CD8-positive, alpha-beta memory T cell (primary cell): ENCODE results near the gene CHCHD6. TPM values are rescaled to one million over a fixed set of nuclear protein-coding genes. Genes with fewer than 3 reads are reported as not detected.

Source experiments
- CTCF ChIA-PET: fragments of 350-600 bp; sonication (Branson Sonifier 250); formaldehyde crosslinking; loops from one replicate; lab custom pipeline; 2021; ENCODE audit warnings: antibody characterized with exemption; lab: Charles Lee
- POLR2A ChIA-PET: fragments of 350-600 bp; sonication (Branson Sonifier 250); formaldehyde crosslinking; loops from one replicate; lab custom pipeline; 2021; ENCODE audit warnings: antibody characterized with exemption; lab: Charles Lee
- DNase-seq, 5 donors: peaks; one replicate each; pipeline versions ENCODE4 v3.0.0 to v3.0.0-alpha.2; 2020 to 2022; ENCODE audit warnings: mixed read lengths in 1 of 5
- H3K27ac ChIP-seq: one replicate; pipeline ENCODE4 v1.7.0; 2013; ENCODE audit warnings: low read depth, mild to moderate bottlenecking, low read length, moderate library complexity
- H3K27me3 ChIP-seq: 2 replicates; pipeline ENCODE4 v1.7.0; 2013; ENCODE audit warnings: low read length, mild to moderate bottlenecking; ENCODE audit not compliant: insufficient read depth, poor library complexity, severe bottlenecking
- H3K36me3 ChIP-seq: 2 replicates; pipeline ENCODE4 v1.7.0; 2013; ENCODE audit warnings: mild to moderate bottlenecking, low read length, moderate library complexity; ENCODE audit not compliant: insufficient read depth
- H3K4me1 ChIP-seq: 2 replicates; pipeline ENCODE4 v1.7.0; 2013; ENCODE audit warnings: mild to moderate bottlenecking, low read length, moderate library complexity; ENCODE audit not compliant: insufficient read depth
- H3K4me3 ChIP-seq: 2 replicates; pipeline ENCODE4 v1.7.0; 2013; ENCODE audit warnings: mild to moderate bottlenecking, low read length
- H3K9me3 ChIP-seq: 2 replicates; pipeline ENCODE4 v1.7.0; 2013; ENCODE audit warnings: mild to moderate bottlenecking, low read length
- H3K27ac Mint-ChIP-seq, 8 donors: one replicate each; pipeline ENCODE4 v1.8.0; 2020 to 2021; ENCODE audit warnings: mixed read lengths in 8 of 8, mild to moderate bottlenecking in 6 of 8, inconsistent platforms in 3 of 8, moderate library complexity in 3 of 8
- H3K27me3 Mint-ChIP-seq, 2 donors: one replicate each; pipeline ENCODE4 v1.8.0; 2020 to 2021; ENCODE audit warnings: mixed read lengths in 2 of 2, mild to moderate bottlenecking in 1 of 2, moderate library complexity in 1 of 2
- H3K36me3 Mint-ChIP-seq, 3 donors: one replicate each; pipeline ENCODE4 v1.8.0; 2020 to 2021; ENCODE audit warnings: mixed read lengths in 3 of 3, inconsistent platforms in 1 of 3, mild to moderate bottlenecking in 1 of 3
- H3K4me1 Mint-ChIP-seq, 3 donors: one replicate each; pipeline ENCODE4 v1.8.0; 2020 to 2021; ENCODE audit warnings: mixed read lengths in 3 of 3, inconsistent platforms in 1 of 3, mild to moderate bottlenecking in 1 of 3
- H3K4me3 Mint-ChIP-seq, 7 donors: one replicate each; pipeline ENCODE4 v1.8.0; 2020 to 2021; ENCODE audit warnings: mixed read lengths in 7 of 7, mild to moderate bottlenecking in 6 of 7, moderate library complexity in 4 of 7, inconsistent platforms in 2 of 7
- H3K9me3 Mint-ChIP-seq, 5 donors: one replicate each; pipeline ENCODE4 v1.8.0; 2020 to 2022; ENCODE audit warnings: mixed read lengths in 5 of 5, mild to moderate bottlenecking in 3 of 5, moderate library complexity in 2 of 5, inconsistent platforms in 1 of 5
- polyA plus RNA-seq: library from polyadenylated mRNA; unstranded; fragments of 300-500 nt; fragmentation: Illumina TruSeq; gene quantifications from one replicate; pipeline ENCODE4 v1.2.3, GENCODE V29; 2021
- total RNA-seq, 2 experiments: library from RNA; stranded (reverse); gene quantifications; one replicate each; pipeline ENCODE4 v1.2.3, GENCODE V29; 2021

CHCHD6 gene
- total and polyA plus RNA-seq, 3 experiments from 2014 or later: 12.0 to 16.7 (median 15.0) TPM

DNA sequence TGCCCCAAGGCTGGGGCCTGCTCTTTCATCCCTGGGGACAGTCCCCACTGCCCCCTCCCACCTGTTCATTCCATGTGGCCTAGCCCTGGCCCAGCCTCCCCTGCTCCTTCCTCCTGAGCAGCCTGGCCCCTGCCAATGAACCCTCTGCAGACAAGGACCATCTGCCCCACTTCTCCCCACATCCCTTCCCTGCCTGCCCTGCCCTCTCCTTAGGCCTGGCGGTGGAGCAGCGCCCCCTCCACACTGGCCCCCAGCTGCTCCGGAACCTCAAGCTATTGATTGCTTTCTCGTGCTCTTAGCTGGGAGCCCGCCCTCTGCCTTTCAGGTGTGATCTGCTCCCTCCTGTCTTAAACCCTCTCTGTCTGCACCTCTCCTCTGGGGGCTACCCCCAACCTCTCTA is 286.9 kb downstream of the CHCHD6 start:
- no peak for DNase-seq
- Mint-ChIP-seq H3K4me1 (peaks cover 0 to 7% (median 0%) of the 10 kb centered on the region in 3 donors), H3K36me3 (peaks cover 0 to 16% (median 2%) of the 10 kb centered on the region in 3 donors), H3K9me3 (no peaks in the 10 kb centered on the region), H3K27ac (peak overlapping the region in 1 of 8 donors; percentile 57), H3K4me3 (no peak overlapping the region), H3K27me3 (no peaks in the 10 kb centered on the region)
- ChIA-PET POLR2A (no interaction called here), CTCF (no interaction called here)
- Histone ChIP-seq H3K27ac (no peak overlapping the region), H3K9me3 (no peaks in the 10 kb centered on the region), H3K4me3 (no peak overlapping the region), H3K27me3 (no peaks in the 10 kb centered on the region), H3K4me1 (no peaks in the 10 kb centered on the region), H3K36me3 (no peaks in the 10 kb centered on the region)

DNA sequence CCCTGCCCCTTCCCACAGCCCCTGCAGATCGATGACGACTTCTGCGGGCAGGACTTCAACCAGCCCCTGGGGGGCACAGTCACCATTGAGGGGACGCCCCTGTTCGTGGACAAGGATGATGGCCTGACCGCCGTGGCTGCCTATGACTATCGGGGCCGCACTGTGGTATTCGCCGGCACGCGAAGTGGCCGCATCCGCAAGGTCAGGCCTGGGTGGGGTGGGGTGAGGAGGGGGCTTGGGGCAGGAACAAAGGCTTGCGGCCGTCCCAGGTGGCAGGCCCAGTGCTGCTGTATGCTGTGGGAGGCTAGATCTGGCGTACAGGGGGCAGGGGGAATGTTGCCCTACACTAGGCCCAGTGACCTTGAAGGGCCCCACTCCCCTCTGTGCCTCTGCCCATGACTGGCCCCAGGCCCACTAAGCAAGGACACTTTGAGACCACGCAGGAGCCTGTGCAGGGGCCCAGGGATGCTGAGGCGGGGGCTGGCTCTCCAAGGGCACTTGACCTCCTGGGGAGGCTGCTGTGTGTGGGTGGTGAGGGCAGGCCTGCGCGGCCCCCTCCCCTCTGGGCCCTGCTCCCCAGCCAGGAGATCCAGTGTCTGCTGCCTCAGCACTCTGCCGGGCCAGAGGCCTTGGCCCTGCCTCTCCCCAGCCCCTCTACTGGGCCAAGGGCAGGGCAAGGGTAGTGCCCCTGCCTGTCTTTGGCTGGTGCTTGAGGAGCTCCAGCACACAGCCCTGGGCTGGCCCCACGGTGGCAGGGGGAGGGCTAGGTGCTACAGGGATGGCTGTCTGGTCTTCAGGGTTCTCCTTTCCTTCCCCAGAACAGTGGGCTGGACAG is 287.5 kb downstream of the CHCHD6 start:
- H3K9me3 ChIP-seq: no peaks in the 10 kb centered on the region
- no peaks in the 10 kb centered on the region for H3K27me3 ChIP-seq
- ChIA-PET POLR2A (no interaction called here), CTCF (interaction anchor here (1.3 kb wide), 1 partner anchor 9 kb away, joined by 3 read pairs; the partner anchor contains the start of gene PLXNA1)
- H3K4me1 ChIP-seq: no peaks in the 10 kb centered on the region
- H3K4me1 Mint-ChIP-seq: peaks cover 0 to 7% (median 0%) of the 10 kb centered on the region in 3 donors
- no peaks in the 10 kb centered on the region for H3K9me3 Mint-ChIP-seq
- H3K36me3 Mint-ChIP-seq: peaks cover 0 to 16% (median 2%) of the 10 kb centered on the region in 3 donors
- peak overlapping the region in 1 of 8 donors; percentile 57 for H3K27ac Mint-ChIP-seq
- H3K27me3 Mint-ChIP-seq: no peaks in the 10 kb centered on the region
- H3K36me3 ChIP-seq: no peaks in the 10 kb centered on the region
- H3K27ac ChIP-seq: no peak overlapping the region
- H3K4me3 Mint-ChIP-seq: peak overlapping the region in 1 of 7 donors; percentile 59
- H3K4me3 ChIP-seq: no peak overlapping the region
- DNase-seq: no peak

DNA sequence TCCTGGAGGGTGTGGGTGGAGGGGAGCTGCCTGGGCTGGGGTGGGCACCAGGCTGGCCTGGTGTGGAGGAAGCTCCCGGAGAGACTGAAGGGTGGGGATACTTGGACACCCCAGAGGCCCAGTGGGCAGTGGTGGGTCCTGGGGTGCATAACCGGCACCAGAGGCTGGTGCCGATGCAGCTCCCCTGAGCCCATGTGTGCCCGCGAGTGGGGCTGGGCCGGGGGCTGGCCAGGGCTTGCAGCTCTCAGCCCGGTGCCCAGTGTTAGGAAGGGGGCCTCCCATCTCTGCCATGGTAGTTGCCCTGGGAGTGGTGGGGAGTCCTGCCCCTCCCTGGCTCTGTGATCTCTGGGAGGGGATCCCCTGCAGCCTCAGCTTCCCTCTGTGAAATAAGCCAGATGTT is 288.2 kb downstream of the CHCHD6 start:
- Mint-ChIP-seq H3K27me3 (no peaks in the 10 kb centered on the region), H3K9me3 (no peaks in the 10 kb centered on the region), H3K27ac (no peak overlapping the region), H3K36me3 (peaks cover 0 to 16% (median 2%) of the 10 kb centered on the region in 3 donors), H3K4me1 (peaks cover 0 to 5% (median 0%) of the 10 kb centered on the region in 3 donors), H3K4me3 (peak overlapping the region in 1 of 7 donors; percentile 59)
- H3K9me3 ChIP-seq: no peaks in the 10 kb centered on the region
- no peaks in the 10 kb centered on the region for H3K27me3 ChIP-seq
- POLR2A ChIA-PET: no interaction called here
- no peak overlapping the region for H3K27ac ChIP-seq
- H3K36me3 ChIP-seq: no peaks in the 10 kb centered on the region
- H3K4me1 ChIP-seq: no peaks in the 10 kb centered on the region
- CTCF ChIA-PET: interaction anchor here (1.3 kb wide), 1 partner anchor 10 kb away, joined by 3 read pairs; the partner anchor contains the start of gene PLXNA1
- no peak for DNase-seq
- H3K4me3 ChIP-seq: no peak overlapping the region

DNA sequence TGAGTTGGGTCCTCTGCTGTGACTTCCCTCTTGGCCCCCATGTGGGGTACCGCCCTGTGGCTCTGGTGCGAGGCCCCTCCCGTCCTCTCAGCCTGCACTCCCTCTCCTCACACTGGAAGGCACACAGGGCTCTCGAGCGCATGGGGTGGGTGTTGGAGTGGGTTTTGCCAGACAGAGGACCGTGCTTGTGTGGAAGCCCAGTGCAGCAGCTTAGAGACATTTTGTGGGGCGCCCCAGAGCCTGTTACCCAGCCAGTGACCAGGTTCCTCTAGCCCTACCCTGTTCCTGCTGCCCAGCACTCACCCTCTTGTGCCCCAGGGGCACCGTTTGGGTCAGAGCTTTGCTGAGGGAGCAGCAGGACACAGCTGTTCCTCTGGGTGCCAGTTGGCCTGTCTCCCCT is 288.7 kb downstream of the CHCHD6 start:
- H3K27ac ChIP-seq: no peak overlapping the region
- Mint-ChIP-seq H3K4me3 (no peak overlapping the region), H3K4me1 (peaks cover 0 to 3% (median 0%) of the 10 kb centered on the region in 3 donors), H3K27ac (no peak overlapping the region), H3K27me3 (no peaks in the 10 kb centered on the region), H3K9me3 (no peaks in the 10 kb centered on the region), H3K36me3 (peaks cover 0 to 16% (median 2%) of the 10 kb centered on the region in 3 donors)
- no peaks in the 10 kb centered on the region for H3K27me3 ChIP-seq
- H3K4me1 ChIP-seq: no peaks in the 10 kb centered on the region
- no peaks in the 10 kb centered on the region for H3K36me3 ChIP-seq
- CTCF ChIA-PET: interaction anchor here (1.3 kb wide), 1 partner anchor 10 kb away, joined by 3 read pairs; the partner anchor contains the start of gene PLXNA1
- DNase-seq: no peak
- H3K4me3 ChIP-seq: no peak overlapping the region
- H3K9me3 ChIP-seq: no peaks in the 10 kb centered on the region
- POLR2A ChIA-PET: no interaction called here

DNA sequence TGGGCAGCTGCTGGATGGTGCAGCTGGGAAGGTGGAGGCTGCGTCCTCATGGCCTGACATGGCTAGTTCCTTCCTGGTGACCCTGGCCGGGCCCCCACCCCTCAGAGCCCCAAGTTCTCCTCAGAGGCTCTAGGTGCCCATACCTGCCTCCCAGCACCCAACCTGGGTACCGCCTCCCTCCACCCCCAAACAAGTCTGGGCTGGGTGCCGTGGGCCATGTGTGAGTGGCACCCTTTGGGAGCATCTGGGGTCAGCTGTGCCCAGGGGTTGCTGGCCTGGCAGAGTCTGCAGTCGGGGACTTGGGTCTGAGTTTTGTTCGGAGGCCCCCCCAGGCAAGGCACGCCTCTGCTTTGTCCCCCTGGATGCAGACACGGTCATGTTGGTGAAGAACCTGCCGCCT is 289.4 kb downstream of the CHCHD6 start:
- Mint-ChIP-seq H3K9me3 (no peaks in the 10 kb centered on the region), H3K27me3 (no peaks in the 10 kb centered on the region), H3K4me3 (no peak overlapping the region), H3K36me3 (peaks cover 0 to 16% (median 2%) of the 10 kb centered on the region in 3 donors), H3K4me1 (peaks cover 0 to 3% (median 0%) of the 10 kb centered on the region in 3 donors), H3K27ac (no peak overlapping the region)
- POLR2A ChIA-PET: no interaction called here
- H3K27me3 ChIP-seq: no peaks in the 10 kb centered on the region
- no peak overlapping the region for H3K27ac ChIP-seq
- DNase-seq: no peak
- H3K9me3 ChIP-seq: no peaks in the 10 kb centered on the region
- no peak overlapping the region for H3K4me3 ChIP-seq
- H3K36me3 ChIP-seq: no peaks in the 10 kb centered on the region
- H3K4me1 ChIP-seq: no peaks in the 10 kb centered on the region
- CTCF ChIA-PET: no interaction called here

DNA sequence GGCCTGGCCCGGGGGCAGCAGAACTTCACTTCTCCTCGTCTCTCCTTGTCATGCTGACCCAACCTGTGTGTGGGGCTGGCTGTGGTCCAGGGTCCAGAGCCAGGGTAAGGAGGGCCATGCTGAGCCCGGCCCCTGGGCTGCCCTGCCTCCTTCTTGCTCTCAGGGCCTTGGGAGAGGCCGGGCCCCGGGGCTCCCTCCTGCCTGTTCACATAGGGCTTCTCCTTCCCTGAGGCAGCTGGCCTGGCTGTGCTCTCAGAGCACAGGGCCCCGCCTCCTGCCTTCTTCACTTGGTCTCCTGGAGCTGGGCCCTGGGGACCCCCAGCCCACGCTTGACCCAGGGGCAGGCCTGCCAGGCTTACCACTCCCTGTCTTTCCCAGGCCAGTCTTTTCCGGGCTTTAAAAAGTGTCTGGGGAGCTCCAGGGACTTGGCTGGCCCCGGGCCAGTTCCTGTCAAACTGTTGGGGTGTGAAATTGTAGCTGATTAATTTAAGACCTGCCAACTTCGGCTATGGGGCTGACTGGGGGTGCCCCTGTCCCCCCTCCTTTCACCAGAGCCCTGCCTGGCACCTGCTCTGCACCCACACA is 290.7 kb downstream of the CHCHD6 start:
- Mint-ChIP-seq H3K27me3 (no peaks in the 10 kb centered on the region), H3K4me3 (no peak overlapping the region), H3K9me3 (no peaks in the 10 kb centered on the region), H3K27ac (no peak overlapping the region), H3K4me1 (peaks cover 0 to 3% (median 0%) of the 10 kb centered on the region in 3 donors), H3K36me3 (peaks cover 0 to 9% (median 0%) of the 10 kb centered on the region in 3 donors)
- Histone ChIP-seq H3K36me3 (no peaks in the 10 kb centered on the region), H3K4me1 (no peaks in the 10 kb centered on the region), H3K27ac (no peak overlapping the region), H3K27me3 (no peaks in the 10 kb centered on the region), H3K9me3 (no peaks in the 10 kb centered on the region), H3K4me3 (no peak overlapping the region)
- no peak for DNase-seq
- ChIA-PET POLR2A (no interaction called here), CTCF (interaction anchor here (0.6 kb wide), 1 partner anchor 315 kb away, joined by 3 read pairs; no protein-coding TSS in a partner anchor)

DNA sequence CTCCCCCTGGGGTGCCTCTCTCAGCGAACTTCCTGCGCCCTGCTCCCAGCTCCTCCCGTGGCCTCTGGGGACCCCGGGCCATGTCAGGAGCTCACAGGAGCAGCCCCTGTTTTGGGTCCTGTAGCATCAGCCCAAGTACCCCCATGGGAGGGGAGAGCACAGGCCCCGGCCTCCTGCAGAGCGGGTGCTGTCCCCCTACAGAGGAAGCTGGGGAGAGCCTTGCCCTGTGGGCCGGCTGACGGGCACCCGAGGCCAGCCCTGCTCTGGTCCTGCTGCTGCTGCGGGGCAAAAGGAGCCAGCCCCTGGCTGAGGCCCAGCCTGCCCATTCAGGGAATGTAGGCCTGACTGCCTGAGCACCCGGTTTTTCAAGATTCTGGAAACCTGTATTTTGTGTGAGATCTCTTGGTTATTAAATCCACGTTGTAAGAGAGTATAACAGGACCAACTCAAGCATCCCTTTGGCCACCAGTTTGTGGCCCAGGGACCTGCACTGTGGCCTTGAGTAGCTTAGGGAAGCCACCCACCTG is 291.3 kb downstream of the CHCHD6 start:
- DNase-seq: no peak
- H3K36me3 ChIP-seq: no peaks in the 10 kb centered on the region
- ChIA-PET CTCF (interaction anchor here (0.6 to 1.3 kb wide), 2 partner anchors 12 to 316 kb away, joined by 3 to 4 read pairs; no protein-coding TSS in a partner anchor), POLR2A (no interaction called here)
- H3K4me3 Mint-ChIP-seq: no peak overlapping the region
- H3K4me1 ChIP-seq: no peaks in the 10 kb centered on the region
- H3K4me1 Mint-ChIP-seq: peaks cover 0 to 3% (median 0%) of the 10 kb centered on the region in 3 donors
- no peaks in the 10 kb centered on the region for H3K27me3 ChIP-seq
- no peak overlapping the region for H3K27ac ChIP-seq
- H3K9me3 ChIP-seq: no peaks in the 10 kb centered on the region
- no peaks in the 10 kb centered on the region for H3K27me3 Mint-ChIP-seq
- H3K4me3 ChIP-seq: no peak overlapping the region
- peaks cover 0 to 9% (median 0%) of the 10 kb centered on the region in 3 donors for H3K36me3 Mint-ChIP-seq
- H3K27ac Mint-ChIP-seq: no peak overlapping the region
- no peaks in the 10 kb centered on the region for H3K9me3 Mint-ChIP-seq
